Muscle of leg (tissue), 11 donors: ENCODE measurements around the gene EIF3B. TPM values are rescaled to one million over a fixed set of nuclear protein-coding genes. Genes with fewer than 3 reads are reported as not detected.

Source experiments
- DNase-seq: peaks from one replicate; pipeline ENCODE4 v3.0.0; 2013
- H3K27ac ChIP-seq: one replicate; pipeline ENCODE4 v1.5.1; 2013; ENCODE audit warnings: mild to moderate bottlenecking, low read length, control low read depth
- H3K27me3 ChIP-seq: one replicate; pipeline ENCODE4 v1.6.1; 2013; ENCODE audit warnings: low read length; ENCODE audit not compliant: control insufficient read depth, insufficient read depth
- H3K36me3 ChIP-seq: one replicate; pipeline ENCODE4 v1.6.1; 2013; ENCODE audit warnings: low read length; ENCODE audit not compliant: control insufficient read depth, insufficient read depth
- H3K4me1 ChIP-seq: one replicate; pipeline ENCODE4 v1.6.1; 2013; ENCODE audit warnings: low read length; ENCODE audit not compliant: control insufficient read depth, insufficient read depth
- H3K4me3 ChIP-seq: one replicate; pipeline ENCODE4 v1.5.1; 2013; ENCODE audit warnings: low read length, control low read depth
- H3K9me3 ChIP-seq: replicated peaks from 2 replicates; pipeline ENCODE4 v1.6.1; 2013; ENCODE audit warnings: low read depth, low read length; ENCODE audit not compliant: control insufficient read depth
- WGBS: methylation state at CpG from one replicate; pipeline ENCODE4 v1.1.5; 2013; ENCODE audit warnings: missing lambda C conversion rate; ENCODE audit not compliant: insufficient coverage; 5-methylcytosine and 5-hydroxymethylcytosine counted together
- polyA plus RNA-seq, 8 donors: library from polyadenylated mRNA; unstranded; fragments of 120-200 nt; gene quantifications; one replicate each; pipeline versions ENCODE4 v1.2.1 to v1.2.3, GENCODE V29; 2013; ENCODE audit warnings: inconsistent platforms in 1 of 8, low replicate concordance in 1 of 8; ENCODE audit not compliant: insufficient read length in 8 of 8, insufficient read depth in 1 of 8
- total RNA-seq: library from RNA; stranded (reverse); fragments of 120-200 nt; gene quantifications from one replicate; pipeline ENCODE4 v1.2.4, GENCODE V29; 2013

The EIF3B gene
- total and polyA plus RNA-seq, 9 donors, result 92.7 to 116 (median 96.7) TPM

GRCh38 chr7:2425749-2426148, 71.1 kb downstream of the EIF3B start:
- H3K9me3 ChIP-seq, result peaks cover 5% of the 10 kb centered on the region
- no peak overlapping the region for H3K27ac ChIP-seq
- 69% methylated on average over 8 of the region's 10 CpGs for WGBS
- DNase-seq, result no peak
- H3K27me3 ChIP-seq, result no peaks in the 10 kb centered on the region
- H3K4me1 ChIP-seq, result no peaks in the 10 kb centered on the region
- no peaks in the 10 kb centered on the region for H3K36me3 ChIP-seq
- no peak overlapping the region for H3K4me3 ChIP-seq

Other genes with a start within 250 kb of the EIF3B start
- gene MAD1L1, start 121.9 kb upstream of the EIF3B start, total RNA-seq, result 38.7 TPM
- 10 to 100 TPM; 19.1 to 27.4 (median 21.3) TPM for gene MAD1L1, start 121.9 kb upstream of the EIF3B start, polyA plus RNA-seq
- gene MRM2, start 112.6 kb upstream of the EIF3B start, total RNA-seq, result 26.7 TPM
- 10 to 100 TPM; 21.1 to 26.7 (median 25.1) TPM for gene MRM2, start 112.6 kb upstream of the EIF3B start, polyA plus RNA-seq
- 29.7 TPM for gene NUDT1, start 112.6 kb upstream of the EIF3B start, total RNA-seq
- 10 to 100 TPM; 17.3 to 29.8 (median 22.9) TPM for gene NUDT1, start 112.6 kb upstream of the EIF3B start, polyA plus RNA-seq
- gene SNX8, start 40.4 kb upstream of the EIF3B start, total RNA-seq, result 12.1 TPM
- 10 to 100 TPM; 14.8 to 29.3 (median 24.1) TPM for gene SNX8, start 40.4 kb upstream of the EIF3B start, polyA plus RNA-seq
- 5.7 TPM for gene CHST12, start 48.8 kb downstream of the EIF3B start, total RNA-seq
- gene CHST12, start 48.8 kb downstream of the EIF3B start, polyA plus RNA-seq, result 10 to 100 TPM in 6 of 8 donors, 1 to 10 TPM in 2; 9.0 to 13.8 (median 12.3) TPM
- not detected for gene GRIFIN, start 121.6 kb downstream of the EIF3B start, total RNA-seq
- gene GRIFIN, start 121.6 kb downstream of the EIF3B start, polyA plus RNA-seq, result under 1 TPM in 1 of 8 donors, not detected in 7; 0.19 TPM
- gene LFNG, start 164.9 kb downstream of the EIF3B start, total RNA-seq, result 19.2 TPM
- gene LFNG, start 164.9 kb downstream of the EIF3B start, polyA plus RNA-seq, result 10 to 100 TPM; 17.7 to 30.8 (median 24.2) TPM
- 20.4 TPM for gene BRAT1, start 200.7 kb downstream of the EIF3B start, total RNA-seq
- 10 to 100 TPM; 17.8 to 28.5 (median 22.0) TPM for gene BRAT1, start 200.7 kb downstream of the EIF3B start, polyA plus RNA-seq
- 4.7 TPM for gene IQCE, start 204.2 kb downstream of the EIF3B start, total RNA-seq
- 1 to 10 TPM; 5.0 to 9.6 (median 7.3) TPM for gene IQCE, start 204.2 kb downstream of the EIF3B start, polyA plus RNA-seq